Measurements from ENCODE around the gene NUP210. TPM values are rescaled to one million over a fixed set of nuclear protein-coding genes. Genes with fewer than 3 reads are reported as not detected.

Gene NUP210
- total RNA-seq, 3 donors from 2014 or later (not counting 1 experiment from before 2014, with no cell fraction given) = 156 to 194 (median 179) TPM

DNA sequence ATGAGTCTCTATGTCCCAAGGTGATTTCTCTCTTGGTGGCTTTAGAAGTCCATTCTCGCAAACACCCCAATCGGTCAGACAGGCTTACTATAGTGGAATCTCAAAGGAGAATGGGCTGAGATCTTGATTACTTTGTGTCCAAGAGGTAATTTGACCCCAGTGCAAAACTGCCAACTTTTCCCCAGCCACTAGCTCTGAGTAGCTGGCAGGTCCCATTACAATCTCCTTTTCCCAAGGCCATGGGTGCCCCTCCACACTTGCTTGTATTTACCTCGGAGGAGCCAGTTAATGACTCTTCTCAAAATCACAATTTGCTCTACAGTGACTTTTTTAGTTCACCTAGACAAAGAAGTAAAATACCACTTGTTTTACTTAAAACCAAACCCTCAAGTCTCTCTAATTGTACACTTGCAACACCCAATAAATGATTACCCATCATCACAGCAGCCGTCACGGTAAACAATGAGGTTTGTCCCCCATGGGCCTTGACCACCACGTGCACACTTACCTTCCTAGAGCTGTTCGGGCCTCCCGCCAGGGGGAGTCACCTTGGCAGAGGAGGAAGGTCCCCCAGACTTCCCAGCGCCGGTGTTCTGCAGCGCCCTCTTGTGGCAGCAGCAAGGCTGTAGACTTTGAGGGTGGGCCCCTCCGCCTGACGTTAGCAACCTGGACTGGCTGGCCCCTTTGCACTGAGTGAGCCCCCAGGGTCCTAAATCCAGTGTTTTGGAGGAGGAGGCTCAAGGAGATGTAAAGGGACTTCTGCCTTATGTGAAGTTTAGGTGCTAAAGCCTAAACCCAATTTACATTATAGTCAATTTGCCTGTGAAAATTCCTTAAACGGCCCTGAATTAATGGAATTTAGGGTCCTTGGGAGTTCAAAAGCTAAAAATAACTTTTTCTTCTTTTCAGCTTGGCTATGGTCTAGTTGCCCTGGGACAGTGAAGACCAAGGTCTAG, 41.3 kb upstream of the NUP210 start:
- peaks cover 5% of the 10 kb centered on the region in 2 donors for H3K4me1 Mint-ChIP-seq
- H3K27ac Mint-ChIP-seq = no peak overlapping the region
- intact Hi-C loops (cut with micrococcal nuclease) = no loop called here

DNA sequence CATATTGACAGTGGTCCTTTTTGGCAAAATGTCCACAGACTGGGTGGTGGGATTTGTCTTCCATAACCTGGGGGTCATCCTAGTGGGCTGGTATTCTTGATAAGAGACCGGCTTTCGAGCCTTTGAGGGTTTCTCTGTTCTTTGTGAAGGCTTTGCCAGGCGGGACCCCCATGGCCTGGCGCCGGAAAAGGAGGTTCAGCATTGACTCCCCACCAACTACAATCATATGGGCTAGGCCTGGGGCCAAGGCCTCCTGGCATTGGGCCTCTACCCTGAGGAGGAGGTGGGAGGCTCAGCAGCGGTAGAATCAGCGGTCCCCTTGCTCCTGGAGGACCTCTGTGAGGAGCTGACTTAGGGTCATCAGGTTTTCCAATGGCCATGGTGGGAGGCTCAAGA, 40.2 kb upstream of the NUP210 start:
- no peak overlapping the region for H3K4me3 Mint-ChIP-seq
- no peaks in the 10 kb centered on the region for H3K9me3 Mint-ChIP-seq
- H3K27ac ChIP-seq (ENCODE audit: low read length) = no peak overlapping the region
- H3K4me1 Mint-ChIP-seq = peaks cover 5% of the 10 kb centered on the region in 2 donors
- peaks cover 3% of the 10 kb centered on the region for H3K9me3 ChIP-seq (ENCODE audit: control insufficient read depth, insufficient read depth, low read length)
- H3K27me3 Mint-ChIP-seq (ENCODE audit: low read depth in 2 of 2) = peaks cover 12% of the 10 kb centered on the region in 2 donors
- no peak for ATAC-seq
- no peak overlapping the region for H3K4me3 ChIP-seq (ENCODE audit: low read length)
- no peaks in the 10 kb centered on the region for H3K36me3 Mint-ChIP-seq
- H3K27me3 ChIP-seq (ENCODE audit: control insufficient read depth, insufficient read depth, low read length) = no peaks in the 10 kb centered on the region
- intact Hi-C loops (cut with micrococcal nuclease) = no loop called here
- DNase-seq = no peak
- H3K4me1 ChIP-seq (ENCODE audit: control insufficient read depth, insufficient read depth, low read length) = no peaks in the 10 kb centered on the region
- 95% methylated on average over 4 of the region's 7 CpGs for WGBS (ENCODE audit: insufficient coverage)
- no peaks in the 10 kb centered on the region for H3K36me3 ChIP-seq (ENCODE audit: control insufficient read depth, insufficient read depth, low read length)
- H3K27ac Mint-ChIP-seq = no peak overlapping the region
- TF ChIP-seq, protein P1, sequence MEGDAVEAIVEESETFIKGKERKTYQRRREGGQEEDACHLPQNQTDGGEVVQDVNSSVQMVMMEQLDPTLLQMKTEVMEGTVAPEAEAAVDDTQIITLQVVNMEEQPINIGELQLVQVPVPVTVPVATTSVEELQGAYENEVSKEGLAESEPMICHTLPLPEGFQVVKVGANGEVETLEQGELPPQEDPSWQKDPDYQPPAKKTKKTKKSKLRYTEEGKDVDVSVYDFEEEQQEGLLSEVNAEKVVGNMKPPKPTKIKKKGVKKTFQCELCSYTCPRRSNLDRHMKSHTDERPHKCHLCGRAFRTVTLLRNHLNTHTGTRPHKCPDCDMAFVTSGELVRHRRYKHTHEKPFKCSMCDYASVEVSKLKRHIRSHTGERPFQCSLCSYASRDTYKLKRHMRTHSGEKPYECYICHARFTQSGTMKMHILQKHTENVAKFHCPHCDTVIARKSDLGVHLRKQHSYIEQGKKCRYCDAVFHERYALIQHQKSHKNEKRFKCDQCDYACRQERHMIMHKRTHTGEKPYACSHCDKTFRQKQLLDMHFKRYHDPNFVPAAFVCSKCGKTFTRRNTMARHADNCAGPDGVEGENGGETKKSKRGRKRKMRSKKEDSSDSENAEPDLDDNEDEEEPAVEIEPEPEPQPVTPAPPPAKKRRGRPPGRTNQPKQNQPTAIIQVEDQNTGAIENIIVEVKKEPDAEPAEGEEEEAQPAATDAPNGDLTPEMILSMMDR (IDR thresholded peaks at IDR 0.05) = no peak

More for the DNA sequence above, 41.3 kb upstream of the NUP210 start:
- H3K36me3 ChIP-seq (ENCODE audit: control insufficient read depth, insufficient read depth, low read length) = no peaks in the 10 kb centered on the region
- H3K4me3 ChIP-seq (ENCODE audit: low read length) = no peak overlapping the region
- H3K4me1 ChIP-seq (ENCODE audit: control insufficient read depth, insufficient read depth, low read length) = no peaks in the 10 kb centered on the region
- ATAC-seq (peak; percentile 84 to 94 (median 89)), DNase-seq (peak; percentile 62 to 87)
- TF ChIP-seq, protein P1 (IDR thresholded peaks at IDR 0.05) = peak; percentile 58
- peaks cover 13% of the 10 kb centered on the region in 2 donors for H3K27me3 Mint-ChIP-seq (ENCODE audit: low read depth in 2 of 2)
- H3K27ac ChIP-seq (ENCODE audit: low read length) = no peak overlapping the region
- no peak overlapping the region for H3K4me3 Mint-ChIP-seq
- no peaks in the 10 kb centered on the region for H3K36me3 Mint-ChIP-seq
- peaks cover 3% of the 10 kb centered on the region for H3K9me3 ChIP-seq (ENCODE audit: control insufficient read depth, insufficient read depth, low read length)
- H3K9me3 Mint-ChIP-seq = no peaks in the 10 kb centered on the region
- 45% methylated on average over 14 of the region's 14 CpGs for WGBS (ENCODE audit: insufficient coverage)
- no peaks in the 10 kb centered on the region for H3K27me3 ChIP-seq (ENCODE audit: control insufficient read depth, insufficient read depth, low read length)

DNA sequence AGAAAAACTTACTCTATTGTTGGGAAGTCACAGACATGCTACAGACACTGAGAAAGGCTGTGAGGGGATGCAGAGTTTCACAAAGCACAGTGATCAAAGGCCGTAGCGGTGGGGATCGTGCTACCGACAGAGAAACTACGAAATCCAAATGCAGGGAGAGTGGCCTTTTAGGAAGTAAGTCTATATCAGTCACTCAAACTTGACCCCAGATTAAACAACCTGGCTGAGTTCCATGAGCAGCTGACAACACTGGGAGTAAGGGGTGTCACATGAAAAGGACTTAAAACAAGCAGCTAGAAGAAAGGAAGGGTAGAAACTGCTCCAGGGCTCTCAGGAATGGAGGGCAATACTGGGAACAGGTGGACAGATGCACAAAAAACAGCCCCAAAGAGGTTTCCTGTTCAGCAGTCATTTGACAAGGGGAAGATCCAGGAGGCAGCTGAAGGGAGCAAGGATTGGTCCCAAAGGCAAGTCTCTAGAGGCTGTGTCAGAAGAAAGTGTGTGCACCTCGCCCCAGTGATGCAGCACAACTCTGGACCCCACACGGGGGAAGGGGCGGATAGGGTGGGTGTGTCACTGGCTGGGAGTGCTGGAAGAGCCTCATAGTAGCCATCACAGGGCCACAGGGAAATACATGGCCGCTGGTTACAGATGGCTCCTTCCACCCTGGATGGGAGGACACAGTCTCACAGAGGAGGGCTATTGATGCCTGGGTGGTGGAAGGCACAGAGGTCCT, 39.7 kb upstream of the NUP210 start:
- H3K4me3 ChIP-seq (ENCODE audit: low read length) = no peak overlapping the region
- Mint-ChIP-seq H3K36me3 (no peaks in the 10 kb centered on the region), H3K4me1 (peaks cover 5% of the 10 kb centered on the region in 2 donors), H3K27ac (no peak overlapping the region), H3K27me3 (ENCODE audit: low read depth in 2 of 2) (peaks cover 7 to 10% of the 10 kb centered on the region in 2 donors), H3K4me3 (no peak overlapping the region), H3K9me3 (no peaks in the 10 kb centered on the region)
- WGBS (ENCODE audit: insufficient coverage) = 86% methylated on average over 9 of the region's 9 CpGs
- DNase-seq = no peak
- H3K27me3 ChIP-seq (ENCODE audit: control insufficient read depth, insufficient read depth, low read length) = no peaks in the 10 kb centered on the region
- no peak overlapping the region for H3K27ac ChIP-seq (ENCODE audit: low read length)
- TF ChIP-seq, protein P1 (IDR thresholded peaks at IDR 0.05) = no peak
- H3K4me1 ChIP-seq (ENCODE audit: control insufficient read depth, insufficient read depth, low read length) = no peaks in the 10 kb centered on the region
- peaks cover 3% of the 10 kb centered on the region for H3K9me3 ChIP-seq (ENCODE audit: control insufficient read depth, insufficient read depth, low read length)
- H3K36me3 ChIP-seq (ENCODE audit: control insufficient read depth, insufficient read depth, low read length) = no peaks in the 10 kb centered on the region
- intact Hi-C loops (cut with micrococcal nuclease) = no loop called here
- ATAC-seq = no peak

All from natural killer cell (primary cell).